Left ventricle myocardium superior (tissue), 1 donor: Measurements from ENCODE around the gene NOXO1. TPM values are rescaled to one million over a fixed set of nuclear protein-coding genes. Genes with fewer than 3 reads are reported as not detected.
A peak's percentile ranks its signal among the peaks of the same experiment; 100 is the strongest.
"Not testable (repeated sequence)": the region's sequence is repeated elsewhere in the genome, so short reads cannot be mapped to it uniquely, and the experiment has no call there.

Source experiments
- ATAC-seq: fragments of 200-7000 bp; cut with Tn5 transposase; one replicate; pipeline ENCODE4 v1.9.1; 2020; ENCODE audit warnings: mild to moderate bottlenecking, moderate library complexity
- DNase-seq: peaks from one replicate; pipeline ENCODE4 v3.0.0-alpha.2; 2020
- intact Hi-C: fragments of 100-400 bp; cut with micrococcal nuclease; formaldehyde crosslinking; loops from one replicate; pipeline ENCODE4 v1.11.0; 2022
- total RNA-seq: library from RNA; stranded (reverse); fragmentation: NEBNext Ultra II Directional; extraction: Animal tissue kit (Norgen Biotek cat#: 25700); gene quantifications from one replicate; pipeline ENCODE4 v1.2.1, GENCODE V29; 2021
- donor health status: DM: no; HTN: yes; CAD: no; lungs with severe emphysema.

The NOXO1 gene
- total RNA-seq, 1 donor from 2014 or later = not detected

GRCh38 chr16:1946495-1947368 is 34.5 kb downstream of the NOXO1 start:
- intact Hi-C loops = no loop called here
- no peak for ATAC-seq
- DNase-seq = no peak

- intact Hi-C loops = no loop called here
- ATAC-seq (no peak), DNase-seq (no peak)
These were observed 35.5 kb downstream of the NOXO1 start for GRCh38 chr16:1945559-1946391.

GRCh38 chr16:1944612-1945199 is 36.6 kb downstream of the NOXO1 start:
- intact Hi-C loops = no loop called here
- ATAC-seq = no peak
- no peak for DNase-seq

GRCh38 chr16:1942810-1943726 is 38.2 kb downstream of the NOXO1 start, which contains the start of gene MSRB1:
Gene MSRB1 (minus strand): TSS chr16:1943199. CDS start chr16:1943156, 43 bp downstream.
- DNase-seq = peak; percentile 100
- intact Hi-C loops = no loop called here
- ATAC-seq = peak; percentile 91

GRCh38 chr16:1942047-1942809 is 39.0 kb downstream of the NOXO1 start:
- ATAC-seq (peak; percentile 7), DNase-seq (peak; percentile 44)
- intact Hi-C loops = no loop called here

- no peak for ATAC-seq
- no peak for DNase-seq
- intact Hi-C loops = no loop called here
These were observed 39.9 kb downstream of the NOXO1 start for GRCh38 chr16:1941162-1942046.

- intact Hi-C loops = no loop called here
- ATAC-seq = no peak
- no peak for DNase-seq
These were observed 40.8 kb downstream of the NOXO1 start for GRCh38 chr16:1940273-1941161.

- intact Hi-C loops = loop anchor here (10.0 kb wide), 1 partner anchor 75 kb away; no protein-coding TSS in a partner anchor
- ATAC-seq, DNase-seq: not testable (repeated sequence)
These were observed 41.4 kb downstream of the NOXO1 start for GRCh38 chr16:1939833-1940232.

- DNase-seq (no peak), ATAC-seq (no peak)
- intact Hi-C loops = loop anchor here (10.0 kb wide), 1 partner anchor 74 kb away; no protein-coding TSS in a partner anchor
These were observed 42.4 kb downstream of the NOXO1 start for GRCh38 chr16:1938910-1939309.

GRCh38 chr16:1938316-1938715 is 43.0 kb downstream of the NOXO1 start:
- ATAC-seq (no peak), DNase-seq (no peak)
- intact Hi-C loops = loop anchor here (10.0 kb wide), 1 partner anchor 74 kb away; no protein-coding TSS in a partner anchor

GRCh38 chr16:1936945-1937479 is 44.3 kb downstream of the NOXO1 start:
- ATAC-seq (no peak), DNase-seq (no peak)
- intact Hi-C loops = loop anchor here (10.0 kb wide), 1 partner anchor 72 kb away; no protein-coding TSS in a partner anchor

GRCh38 chr16:1933097-1933661 is 48.1 kb downstream of the NOXO1 start:
- ATAC-seq (no peak), DNase-seq (no peak)
- intact Hi-C loops = loop anchor here (10.0 kb wide), 1 partner anchor 68 kb away; no protein-coding TSS in a partner anchor

- intact Hi-C loops = loop anchor here (10.0 kb wide), 1 partner anchor 68 kb away; no protein-coding TSS in a partner anchor
- ATAC-seq (peak; percentile 6), DNase-seq (no peak)
These were observed 48.9 kb downstream of the NOXO1 start for GRCh38 chr16:1932050-1933028.

GRCh38 chr16:1930338-1930720 is 50.9 kb downstream of the NOXO1 start:
- no peak for ATAC-seq
- no peak for DNase-seq
- intact Hi-C loops = loop anchor here (10.0 kb wide), 1 partner anchor 66 kb away; no protein-coding TSS in a partner anchor
